ENCODE data around the gene TNFRSF6B.

DNA sequence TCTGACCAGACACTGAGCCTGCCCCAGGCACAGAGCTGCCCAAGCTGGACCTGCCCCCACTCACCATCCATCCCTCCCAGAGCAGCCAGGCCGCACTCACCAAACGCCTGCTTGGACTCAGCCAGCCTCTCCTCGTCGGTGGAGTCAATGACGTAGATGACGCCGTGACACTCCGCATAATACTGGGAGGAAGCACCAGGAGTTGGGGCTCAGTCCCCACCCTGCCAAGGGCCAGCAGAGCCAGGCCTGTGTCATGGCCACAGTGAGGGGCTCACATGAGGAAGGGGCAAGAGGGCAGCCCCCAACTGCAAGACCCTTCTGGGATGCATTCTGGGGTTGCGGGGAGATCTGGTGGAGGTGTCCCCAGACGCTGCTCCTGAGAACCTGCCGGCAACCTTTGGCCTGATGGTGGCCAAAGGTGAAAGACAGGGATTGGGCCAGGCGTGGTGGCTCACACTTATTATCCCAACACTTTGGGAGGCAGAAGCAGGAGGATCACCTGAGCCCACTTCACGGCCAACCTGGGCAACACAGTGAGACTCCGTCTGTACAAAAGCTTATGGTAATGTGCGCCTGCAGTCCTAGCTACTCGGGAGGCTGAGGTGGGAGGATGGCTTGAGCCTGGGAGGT is 5.7 kb downstream of the TNFRSF6B start:
- TF ChIP-seq, protein P1, sequence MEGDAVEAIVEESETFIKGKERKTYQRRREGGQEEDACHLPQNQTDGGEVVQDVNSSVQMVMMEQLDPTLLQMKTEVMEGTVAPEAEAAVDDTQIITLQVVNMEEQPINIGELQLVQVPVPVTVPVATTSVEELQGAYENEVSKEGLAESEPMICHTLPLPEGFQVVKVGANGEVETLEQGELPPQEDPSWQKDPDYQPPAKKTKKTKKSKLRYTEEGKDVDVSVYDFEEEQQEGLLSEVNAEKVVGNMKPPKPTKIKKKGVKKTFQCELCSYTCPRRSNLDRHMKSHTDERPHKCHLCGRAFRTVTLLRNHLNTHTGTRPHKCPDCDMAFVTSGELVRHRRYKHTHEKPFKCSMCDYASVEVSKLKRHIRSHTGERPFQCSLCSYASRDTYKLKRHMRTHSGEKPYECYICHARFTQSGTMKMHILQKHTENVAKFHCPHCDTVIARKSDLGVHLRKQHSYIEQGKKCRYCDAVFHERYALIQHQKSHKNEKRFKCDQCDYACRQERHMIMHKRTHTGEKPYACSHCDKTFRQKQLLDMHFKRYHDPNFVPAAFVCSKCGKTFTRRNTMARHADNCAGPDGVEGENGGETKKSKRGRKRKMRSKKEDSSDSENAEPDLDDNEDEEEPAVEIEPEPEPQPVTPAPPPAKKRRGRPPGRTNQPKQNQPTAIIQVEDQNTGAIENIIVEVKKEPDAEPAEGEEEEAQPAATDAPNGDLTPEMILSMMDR (IDR thresholded peaks at IDR 0.05; ENCODE audit: insufficient read depth, low read depth, low read length) = no peak
- no peak for TF ChIP-seq EZH2 (IDR thresholded peaks at IDR 0.05; ENCODE audit: insufficient read depth, low read length)

All from astrocyte (in vitro differentiated cells and primary cell).